EH (cell line): ENCODE measurements around the gene TRPM2.
"Not testable (repeated sequence)": the region's sequence is repeated elsewhere in the genome, so short reads cannot be mapped to it uniquely, and the experiment has no call there.

ENCODE experiments used
- DNase-seq: peaks from one replicate; pipeline ENCODE4 v3.0.0-alpha.2; 2015; ENCODE audit warnings: low read depth

TRPM2 gene

GRCh38 chr21:44354775-44355771 is 1.7 kb downstream of the TRPM2 start:
- no peak for DNase-seq

GRCh38 chr21:44356160-44356559 is 2.7 kb downstream of the TRPM2 start:
- no peak for DNase-seq

GRCh38 chr21:44356636-44357035 is 3.2 kb downstream of the TRPM2 start:
- no peak for DNase-seq

GRCh38 chr21:44357064-44357837 is 3.8 kb downstream of the TRPM2 start:
- no peak for DNase-seq

- DNase-seq, result no peak
Observed at GRCh38 chr21:44359396-44359795, 6.0 kb downstream of the TRPM2 start.

GRCh38 chr21:44360159-44360558 is 6.7 kb downstream of the TRPM2 start:
- no peak for DNase-seq

GRCh38 chr21:44361903-44362302 is 8.5 kb downstream of the TRPM2 start:
- DNase-seq, result not testable (repeated sequence)

- DNase-seq, result no peak
Observed at GRCh38 chr21:44363278-44363677, 9.9 kb downstream of the TRPM2 start.

GRCh38 chr21:44364151-44365053 is 11.0 kb downstream of the TRPM2 start:
- no peak for DNase-seq

GRCh38 chr21:44365251-44365966 is 12.0 kb downstream of the TRPM2 start:
- no peak for DNase-seq

GRCh38 chr21:44365967-44366585 is 12.7 kb downstream of the TRPM2 start:
- no peak for DNase-seq

- DNase-seq, result no peak
Observed at GRCh38 chr21:44366586-44367211, 13.3 kb downstream of the TRPM2 start.

- DNase-seq, result no peak
Observed at GRCh38 chr21:44368711-44369446, 15.5 kb downstream of the TRPM2 start.

GRCh38 chr21:44370027-44370735 is 16.8 kb downstream of the TRPM2 start:
- peak; percentile 34 for DNase-seq

- DNase-seq, result no peak
Observed at GRCh38 chr21:44370786-44371410, 17.5 kb downstream of the TRPM2 start.

- DNase-seq, result no peak
Observed at GRCh38 chr21:44371596-44371995, 18.2 kb downstream of the TRPM2 start.

GRCh38 chr21:44372616-44373015 is 19.2 kb downstream of the TRPM2 start:
- no peak for DNase-seq

GRCh38 chr21:44374601-44375280 is 21.3 kb downstream of the TRPM2 start:
- no peak for DNase-seq
